SU-DHL-6 (cell line): ENCODE measurements around the gene LMTK3.

Source experiments
- H2AFZ ChIP-seq: fragments of 200-600 bp; sonication (generic); 2 replicates; pipeline ENCODE4 v1.6.1; 2014; ENCODE audit warnings: low read depth, mild to moderate bottlenecking, moderate library complexity, mixed read lengths, antibody characterized with exemption, low read length; ENCODE audit not compliant: severe bottlenecking
- H3F3A ChIP-seq: fragments of 200-600 bp; shearing (Covaris generic); 2 replicates; pipeline ENCODE4 v1.6.0; 2016; ENCODE audit warnings: antibody characterized with exemption, mild to moderate bottlenecking; ENCODE audit not compliant: insufficient read depth
- H3K27ac ChIP-seq: fragments of 200-600 bp; sonication (generic); 2 replicates; pipeline ENCODE4 v1.5.1; 2016; ENCODE audit warnings: low read depth, mild to moderate bottlenecking, low read length, moderate library complexity, mixed read lengths
- H3K27me3 ChIP-seq: fragments of 200-600 bp; sonication (generic), shearing (Covaris generic); 2 replicates; pipeline ENCODE4 v1.6.0; 2014; ENCODE audit warnings: mild to moderate bottlenecking, low read length
- H3K36me3 ChIP-seq: fragments of 200-600 bp; sonication (generic); 2 replicates; pipeline ENCODE4 v1.6.1; 2014; ENCODE audit warnings: mild to moderate bottlenecking, low read length, mixed read lengths
- H3K4me2 ChIP-seq: fragments of 300-600, 200-600 bp; shearing (Covaris generic), sonication (generic); 2 replicates; pipeline ENCODE4 v1.6.0; 2014; ENCODE audit warnings: low read length, low read depth, mild to moderate bottlenecking; ENCODE audit not compliant: poor library complexity, severe bottlenecking
- H3K4me3 ChIP-seq: fragments of 200-600 bp; sonication (generic); 2 replicates; pipeline ENCODE4 v1.5.1; 2014; ENCODE audit warnings: antibody characterized with exemption, low read length, mild to moderate bottlenecking, mixed read lengths; ENCODE audit not compliant: insufficient read depth, poor library complexity, severe bottlenecking
- H3K79me2 ChIP-seq: fragments of 200-600 bp; sonication (generic); 2 replicates; pipeline ENCODE4 v1.6.1; 2014; ENCODE audit warnings: mild to moderate bottlenecking, low read length, moderate library complexity; ENCODE audit not compliant: insufficient read depth
- H3K9ac ChIP-seq: fragments of 200-600 bp; sonication (generic); 2 replicates; pipeline ENCODE4 v1.7.0; 2014; ENCODE audit warnings: mild to moderate bottlenecking, low read length
- H3K9me2 ChIP-seq: fragments of 200-600 bp; sonication (generic); replicated peaks from 2 replicates; pipeline ENCODE4 v1.6.1; 2014; ENCODE audit warnings: low read length; ENCODE audit not compliant: insufficient read depth
- H3K9me3 ChIP-seq: fragments of 200-600 bp; sonication (generic); 2 replicates; pipeline ENCODE4 v1.6.1; 2014; ENCODE audit warnings: low read length, mixed read lengths; ENCODE audit not compliant: insufficient read depth
- H4K20me1 ChIP-seq: fragments of 200-600 bp; sonication (generic); 2 replicates; pipeline ENCODE4 v1.6.1; 2014; ENCODE audit warnings: low read depth, mild to moderate bottlenecking, antibody characterized with exemption, low read length, moderate library complexity, mixed read lengths
- EZH2phosphoT487 ChIP-seq: fragments of 200-600 bp; sonication (generic), shearing (Covaris generic); conservative IDR thresholded peaks from 2 replicates; pipeline ENCODE4 v1.6.1; 2018; ENCODE audit warnings: mild to moderate bottlenecking, antibody characterized with exemption, low read length, moderate library complexity, mixed read lengths
- TF ChIP-seq, protein P1 (sequence below): fragments of 200-600 bp; sonication (generic); IDR thresholded peaks from one replicate; pipeline ENCODE4 v1.5.1; 2017; ENCODE audit warnings: antibody characterized with exemption, mild to moderate bottlenecking, low read length, moderate library complexity; ENCODE audit not compliant: insufficient read depth, poor library complexity, severe bottlenecking

The LMTK3 gene

DNA sequence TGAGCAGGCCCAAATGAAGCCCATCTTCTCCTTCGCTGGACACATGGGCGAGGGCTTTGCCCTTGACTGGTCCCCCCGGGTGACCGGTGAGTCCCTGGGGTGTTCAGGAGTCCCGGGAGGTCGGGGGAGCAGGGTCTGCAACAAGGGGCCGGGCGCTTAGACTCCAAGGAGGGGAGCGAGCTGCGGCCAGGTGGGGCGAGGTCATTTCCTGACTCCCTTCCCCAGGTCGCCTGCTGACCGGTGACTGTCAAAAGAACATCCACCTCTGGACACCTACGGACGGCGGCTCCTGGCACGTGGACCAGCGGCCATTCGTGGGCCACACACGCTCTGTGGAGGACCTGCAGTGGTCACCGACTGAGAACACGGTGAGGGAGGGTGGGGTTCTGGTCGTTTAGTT, 61.2 kb downstream of the LMTK3 start:
- Histone ChIP-seq H2AFZ (no peak overlapping the region), H3K4me3 (no peak overlapping the region), H3K4me2 (no peak overlapping the region), H3K36me3 (0 out of 2 replicates have a peak, but pooled peaks cover 10% of the 10 kb centered on the region), H3K9me3 (no peaks in the 10 kb centered on the region), H3K9ac (no peak overlapping the region), H3K27ac (no peak overlapping the region), H3K27me3 (no peaks in the 10 kb centered on the region), H3K79me2 (peaks cover 31% of the 10 kb centered on the region), H4K20me1 (no peaks in the 10 kb centered on the region), H3K9me2 (no peaks in the 10 kb centered on the region), H3F3A (no peaks in the 10 kb centered on the region)
- TF ChIP-seq, protein P1, sequence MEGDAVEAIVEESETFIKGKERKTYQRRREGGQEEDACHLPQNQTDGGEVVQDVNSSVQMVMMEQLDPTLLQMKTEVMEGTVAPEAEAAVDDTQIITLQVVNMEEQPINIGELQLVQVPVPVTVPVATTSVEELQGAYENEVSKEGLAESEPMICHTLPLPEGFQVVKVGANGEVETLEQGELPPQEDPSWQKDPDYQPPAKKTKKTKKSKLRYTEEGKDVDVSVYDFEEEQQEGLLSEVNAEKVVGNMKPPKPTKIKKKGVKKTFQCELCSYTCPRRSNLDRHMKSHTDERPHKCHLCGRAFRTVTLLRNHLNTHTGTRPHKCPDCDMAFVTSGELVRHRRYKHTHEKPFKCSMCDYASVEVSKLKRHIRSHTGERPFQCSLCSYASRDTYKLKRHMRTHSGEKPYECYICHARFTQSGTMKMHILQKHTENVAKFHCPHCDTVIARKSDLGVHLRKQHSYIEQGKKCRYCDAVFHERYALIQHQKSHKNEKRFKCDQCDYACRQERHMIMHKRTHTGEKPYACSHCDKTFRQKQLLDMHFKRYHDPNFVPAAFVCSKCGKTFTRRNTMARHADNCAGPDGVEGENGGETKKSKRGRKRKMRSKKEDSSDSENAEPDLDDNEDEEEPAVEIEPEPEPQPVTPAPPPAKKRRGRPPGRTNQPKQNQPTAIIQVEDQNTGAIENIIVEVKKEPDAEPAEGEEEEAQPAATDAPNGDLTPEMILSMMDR = no peak
- no peak for TF ChIP-seq EZH2phosphoT487

DNA sequence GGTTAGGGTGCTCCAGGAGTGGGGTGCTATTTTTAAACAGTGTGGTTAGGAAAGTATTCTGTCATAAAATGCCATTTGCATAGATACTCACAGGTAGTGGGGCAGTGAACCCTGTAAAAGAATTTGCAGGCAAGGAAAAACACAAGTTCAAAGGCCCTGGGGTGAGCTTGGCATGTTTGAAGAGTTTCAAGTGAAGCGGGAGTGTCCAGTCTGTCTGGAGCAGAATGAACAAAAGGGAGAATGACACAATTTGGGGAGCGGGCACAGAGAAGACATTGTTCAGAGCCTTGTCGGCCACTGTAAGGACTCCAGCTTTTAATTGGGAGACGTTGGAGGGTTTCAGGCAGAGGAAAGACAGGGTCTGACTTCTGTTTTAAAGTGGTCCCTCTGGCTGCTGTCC, 63.1 kb downstream of the LMTK3 start:
- no peaks in the 10 kb centered on the region for H3K9me2 ChIP-seq
- no peaks in the 10 kb centered on the region for H3K9me3 ChIP-seq
- H2AFZ ChIP-seq = no peak overlapping the region
- no peak for TF ChIP-seq EZH2phosphoT487
- H3K4me3 ChIP-seq = no peak overlapping the region
- no peaks in the 10 kb centered on the region for H3K27me3 ChIP-seq
- H4K20me1 ChIP-seq = no peaks in the 10 kb centered on the region
- H3K4me2 ChIP-seq = no peak overlapping the region
- H3K36me3 ChIP-seq = 0 out of 2 replicates have a peak, but pooled peaks cover 10% of the 10 kb centered on the region
- no peak overlapping the region for H3K27ac ChIP-seq
- no peak overlapping the region for H3K9ac ChIP-seq
- H3K79me2 ChIP-seq = peaks cover 26% of the 10 kb centered on the region
- H3F3A ChIP-seq = no peaks in the 10 kb centered on the region

DNA sequence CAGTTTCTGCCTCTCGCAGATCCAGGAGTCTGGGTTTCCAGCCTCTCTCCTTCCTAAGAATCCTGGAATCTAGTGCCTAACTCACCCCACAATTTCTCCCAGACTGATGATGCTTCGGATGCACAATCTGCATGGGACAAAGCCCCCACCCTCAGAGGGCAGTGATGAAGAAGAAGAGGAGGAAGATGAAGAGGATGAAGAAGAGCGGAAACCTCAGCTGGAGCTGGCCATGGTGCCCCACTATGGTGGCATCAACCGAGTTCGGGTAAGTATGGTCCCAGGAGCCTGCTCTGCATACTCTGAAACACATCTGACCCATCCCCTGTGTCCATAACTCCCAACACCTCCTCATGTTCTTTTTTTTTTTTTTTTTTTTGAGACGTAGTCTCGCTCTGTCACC, 65.1 kb downstream of the LMTK3 start:
- no peaks in the 10 kb centered on the region for H3K9me3 ChIP-seq
- H3F3A ChIP-seq = no peaks in the 10 kb centered on the region
- H3K27me3 ChIP-seq = no peaks in the 10 kb centered on the region
- no peak overlapping the region for H2AFZ ChIP-seq
- H3K9ac ChIP-seq = peak overlapping the region; percentile 87
- H3K4me2 ChIP-seq = peak overlapping the region; percentile 96
- TF ChIP-seq EZH2phosphoT487 = no peak
- TF ChIP-seq, protein P1 = peak; percentile 5
- H3K4me3 ChIP-seq = peak overlapping the region; percentile 91
- no peak overlapping the region for H3K27ac ChIP-seq
- H3K9me2 ChIP-seq = no peaks in the 10 kb centered on the region
- H4K20me1 ChIP-seq = no peaks in the 10 kb centered on the region
- peaks cover 26% of the 10 kb centered on the region for H3K79me2 ChIP-seq
- H3K36me3 ChIP-seq = 0 out of 2 replicates have a peak, but pooled peaks cover 10% of the 10 kb centered on the region

DNA sequence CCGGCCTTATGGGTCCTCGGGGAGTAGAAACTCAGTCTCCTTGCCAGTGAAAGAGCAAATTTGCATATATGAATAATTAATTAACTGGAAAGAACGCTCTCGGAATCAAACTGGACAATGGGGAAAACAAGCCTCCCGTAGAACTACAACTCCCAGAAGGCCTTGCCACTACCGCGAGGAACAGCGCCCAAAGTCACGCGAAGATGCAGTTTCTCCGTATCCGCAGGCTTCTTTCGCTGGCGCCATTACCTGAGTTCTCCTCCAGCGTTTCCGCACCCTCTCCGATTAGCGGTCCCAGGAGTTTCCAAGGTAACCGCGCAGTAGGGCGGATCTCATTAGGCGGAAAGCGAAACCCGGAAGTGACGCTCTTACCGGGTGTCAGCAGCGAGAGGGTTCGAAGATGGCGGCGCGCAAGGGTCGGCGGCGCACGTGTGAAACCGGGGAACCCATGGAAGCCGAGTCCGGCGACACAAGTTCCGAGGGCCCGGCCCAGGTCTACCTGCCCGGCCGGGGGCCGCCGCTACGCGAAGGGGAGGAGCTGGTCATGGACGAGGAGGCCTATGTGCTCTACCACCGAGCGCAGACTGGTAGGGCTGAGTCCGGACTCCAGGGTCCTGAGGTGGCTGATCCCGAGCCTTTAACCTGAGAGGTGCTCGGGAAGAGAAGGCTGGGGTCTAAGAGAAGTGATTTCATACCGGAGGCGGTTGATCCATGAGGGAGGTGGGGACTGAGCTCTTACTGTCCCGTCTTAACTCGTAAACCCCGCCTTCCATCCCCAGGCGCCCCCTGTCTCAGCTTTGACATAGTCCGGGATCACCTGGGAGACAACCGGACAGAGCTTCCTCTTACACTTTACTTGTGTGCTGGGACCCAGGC, 65.8 kb downstream of the LMTK3 start, which contains the start of gene GRWD1:
Gene GRWD1 (plus strand): TSS at position 378 of the 876 bp plus-strand sequence. CDS start 23 bp downstream, at position 401.
- Histone ChIP-seq H3K9me2 (no peaks in the 10 kb centered on the region), H3K79me2 (peaks cover 26% of the 10 kb centered on the region), H2AFZ (peak within 1 kb of the TSS; percentile 97), H3K4me2 (peak within 1 kb of the TSS; percentile 96), H3K4me3 (peak within 1 kb of the TSS; percentile 91), H3K27me3 (no peaks in the 10 kb centered on the region), H3K36me3 (0 out of 2 replicates have a peak, but pooled peaks cover 10% of the 10 kb centered on the region), H3K9ac (peak within 1 kb of the TSS; percentile 87), H3K27ac (peak within 1 kb of the TSS; percentile 68), H4K20me1 (no peaks in the 10 kb centered on the region), H3K9me3 (no peaks in the 10 kb centered on the region), H3F3A (no peaks in the 10 kb centered on the region)
- no peak for TF ChIP-seq EZH2phosphoT487
- TF ChIP-seq, protein P1 = peak; percentile 11
